ENCODE data around the gene VWA3B.

The VWA3B gene

GRCh38 chr2:98324181-98324580 lies 237.2 kb downstream of the VWA3B start:
- ChIA-PET CTCF (interaction anchor here (0.6 to 0.8 kb wide), 3 partner anchors 27 to 431 kb away, joined by 3 to 5 read pairs (median 4); no protein-coding TSS in a partner anchor), POLR2A (ENCODE audit: low non-redundant PET) (no interaction called here)
- no peak for DNase-seq (ENCODE audit: low spot score)
- no peak overlapping the region for H3K27ac ChIP-seq
- no peak for TF ChIP-seq CTCF (conservative IDR thresholded peaks at IDR 0.05; ENCODE audit: low read depth)

GRCh38 chr2:98327776-98328175 lies 240.8 kb downstream of the VWA3B start:
- CTCF ChIA-PET = interaction anchor here (0.6 kb wide), 1 partner anchor 493 kb away, joined by 3 read pairs; no protein-coding TSS in a partner anchor

GRCh38 chr2:98329549-98329948 lies 242.6 kb downstream of the VWA3B start:
- ChIA-PET CTCF (no interaction called here), POLR2A (ENCODE audit: low non-redundant PET) (no interaction called here)
- no peak for TF ChIP-seq CTCF (conservative IDR thresholded peaks at IDR 0.05; ENCODE audit: low read depth)
- no peak for DNase-seq (ENCODE audit: low spot score)
- no peak overlapping the region for H3K27ac ChIP-seq

More at GRCh38 chr2:98327776-98328175, 240.8 kb downstream of the VWA3B start:
- POLR2A ChIA-PET (ENCODE audit: low non-redundant PET) = no interaction called here
- no peak for DNase-seq (ENCODE audit: low spot score)
- TF ChIP-seq CTCF (conservative IDR thresholded peaks at IDR 0.05; ENCODE audit: low read depth) = no peak
- no peak overlapping the region for H3K27ac ChIP-seq

GRCh38 chr2:98332989-98333388 lies 246.0 kb downstream of the VWA3B start:
- H3K27ac ChIP-seq = no peak overlapping the region
- DNase-seq (ENCODE audit: low spot score) = no peak
- ChIA-PET CTCF (no interaction called here), POLR2A (ENCODE audit: low non-redundant PET) (no interaction called here)
- no peak for TF ChIP-seq CTCF (conservative IDR thresholded peaks at IDR 0.05; ENCODE audit: low read depth)

- no peak for TF ChIP-seq CTCF (conservative IDR thresholded peaks at IDR 0.05; ENCODE audit: low read depth)
- no peak for DNase-seq (ENCODE audit: low spot score)
- no peak overlapping the region; the same call in 1 of the 2 replicates for H3K27ac ChIP-seq
- CTCF ChIA-PET = no interaction called here
- POLR2A ChIA-PET (ENCODE audit: low non-redundant PET) = no interaction called here
Measured at GRCh38 chr2:98333922-98334321, 247.0 kb downstream of the VWA3B start.

- ChIA-PET POLR2A (ENCODE audit: low non-redundant PET) (no interaction called here), CTCF (no interaction called here)
- H3K27ac ChIP-seq = no peak overlapping the region
- no peak for TF ChIP-seq CTCF (conservative IDR thresholded peaks at IDR 0.05; ENCODE audit: low read depth)
- DNase-seq (ENCODE audit: low spot score) = peak; percentile 74
Measured at GRCh38 chr2:98334439-98335078, 247.6 kb downstream of the VWA3B start.

All from RWPE1 (cell line).